CD14-positive monocyte (primary cell): ENCODE results near the gene ERP27. TPM values are rescaled to one million over a fixed set of nuclear protein-coding genes. Genes with fewer than 3 reads are reported as not detected.

Source experiments
- DNase-seq, 3 donors: peaks; one replicate each; pipeline ENCODE4 v3.0.0-alpha.2; 2011 to 2022
- H2AFZ ChIP-seq: 2 replicates; pipeline ENCODE4 v1.6.0; 2012; ENCODE audit warnings: mild to moderate bottlenecking, low read depth, low read length, inconsistent platforms; ENCODE audit not compliant: insufficient read depth, poor library complexity, severe bottlenecking
- H3K27ac ChIP-seq, 2 donors: 1 replicate in 1 of 2; 2 replicates in 1 of 2; pipeline ENCODE4 v1.5.1; 2012 to 2013; ENCODE audit warnings: low read length in 2 of 2, control low read depth in 1 of 2, inconsistent platforms in 1 of 2, low read depth in 1 of 2, mild to moderate bottlenecking in 1 of 2
- H3K27me3 ChIP-seq, 2 donors: one replicate each; pipeline versions ENCODE4 v1.6.0 to v1.6.1; 2011 to 2013; ENCODE audit warnings: low read length in 2 of 2; ENCODE audit not compliant: control insufficient read depth in 2 of 2, insufficient read depth in 2 of 2
- H3K36me3 ChIP-seq, 2 donors: replicated peaks in 1 of 2; 1 replicate in 1 of 2; 2 replicates in 1 of 2; pipeline versions ENCODE4 v1.5.1 to v1.6.1; 2012 to 2013; ENCODE audit warnings: low read length in 2 of 2, control low read depth in 1 of 2, inconsistent platforms in 1 of 2, mild to moderate bottlenecking in 1 of 2; ENCODE audit not compliant: insufficient read depth in 2 of 2, control insufficient read depth in 1 of 2
- H3K4me1 ChIP-seq, 2 donors: 1 replicate in 1 of 2; 2 replicates in 1 of 2; pipeline versions ENCODE4 v1.5.1 to v1.6.1; 2012 to 2013; ENCODE audit warnings: low read length in 2 of 2, control low read depth in 1 of 2, inconsistent platforms in 1 of 2, mild to moderate bottlenecking in 1 of 2, moderate library complexity in 1 of 2; ENCODE audit not compliant: insufficient read depth in 2 of 2, control insufficient read depth in 1 of 2
- H3K4me2 ChIP-seq: replicated peaks from 2 replicates; pipeline ENCODE3; 2012; ENCODE audit warnings: low read length, moderate library complexity, mild to moderate bottlenecking; ENCODE audit not compliant: poor library complexity, severe bottlenecking; ENCODE audit errors: extremely low read depth
- H3K4me3 ChIP-seq, 3 experiments: fragments of 200-600 bp in 1 of 3; sonication (generic) in 1 of 3; replicated peaks in 1 of 3; 1 replicate in 2 of 3; 2 replicates in 1 of 3; pipeline ENCODE4 v1.5.1; 2011 to 2013; ENCODE audit warnings: low read length in 3 of 3, mild to moderate bottlenecking in 3 of 3, control low read depth in 2 of 3, low read depth in 2 of 3, inconsistent platforms in 1 of 3, moderate library complexity in 1 of 3
- H3K79me2 ChIP-seq: 2 replicates; pipeline ENCODE4 v1.6.0; 2012; ENCODE audit warnings: mild to moderate bottlenecking, control low read depth, inconsistent platforms, low read length, moderate library complexity; ENCODE audit not compliant: insufficient read depth
- H3K9ac ChIP-seq: 2 replicates; pipeline ENCODE4 v1.6.0; 2017; ENCODE audit warnings: low read length, mild to moderate bottlenecking; ENCODE audit not compliant: insufficient read depth, poor library complexity, severe bottlenecking
- H3K9me3 ChIP-seq, 2 donors: replicated peaks in 1 of 2; 1 replicate in 1 of 2; 2 replicates in 1 of 2; pipeline versions ENCODE4 v1.5.1 to v1.6.1; 2012 to 2013; ENCODE audit warnings: low read length in 2 of 2, control low read depth in 1 of 2; ENCODE audit not compliant: control insufficient read depth in 1 of 2, insufficient read depth in 1 of 2
- H4K20me1 ChIP-seq: 2 replicates; pipeline ENCODE4 v1.6.0; 2012; ENCODE audit warnings: mild to moderate bottlenecking, low read length, control low read depth, moderate library complexity; ENCODE audit not compliant: insufficient read depth
- H3K27ac Mint-ChIP-seq, 7 donors: one replicate each; pipeline ENCODE4 v1.8.0; 2020; ENCODE audit warnings: mild to moderate bottlenecking in 7 of 7, mixed read lengths in 7 of 7, moderate library complexity in 6 of 7, inconsistent platforms in 2 of 7
- H3K27me3 Mint-ChIP-seq, 3 donors: one replicate each; pipeline ENCODE4 v1.8.0; 2021 to 2022; ENCODE audit warnings: low read depth in 3 of 3, mild to moderate bottlenecking in 3 of 3, mixed read lengths in 3 of 3, moderate library complexity in 3 of 3, inconsistent platforms in 1 of 3
- H3K36me3 Mint-ChIP-seq, 2 donors: one replicate each; pipeline ENCODE4 v1.8.0; 2020; ENCODE audit warnings: mixed read lengths in 2 of 2, inconsistent platforms in 1 of 2, mild to moderate bottlenecking in 1 of 2
- H3K4me1 Mint-ChIP-seq: one replicate; pipeline ENCODE4 v1.8.0; 2020; ENCODE audit warnings: mild to moderate bottlenecking, mixed read lengths
- H3K4me3 Mint-ChIP-seq, 2 donors: one replicate each; pipeline ENCODE4 v1.8.0; 2020; ENCODE audit warnings: mild to moderate bottlenecking in 2 of 2, mixed read lengths in 2 of 2, moderate library complexity in 1 of 2
- H3K9me3 Mint-ChIP-seq, 7 donors: one replicate each; pipeline ENCODE4 v1.8.0; 2020 to 2022; ENCODE audit warnings: mixed read lengths in 7 of 7, mild to moderate bottlenecking in 6 of 7, moderate library complexity in 6 of 7, inconsistent platforms in 2 of 7
- CTCF ChIP-seq: fragments of 200-600 bp; IDR thresholded peaks from one replicate; pipeline ENCODE4 v1.8.0; 2022; ENCODE audit warnings: antibody characterized with exemption, mild to moderate bottlenecking
- WGBS: methylation state at CpG from one replicate; pipeline ENCODE4 v1.1.5; 2013; ENCODE audit warnings: missing lambda C conversion rate; ENCODE audit not compliant: insufficient coverage; 5-methylcytosine and 5-hydroxymethylcytosine counted together
- intact Hi-C, 2 donors: fragments of 100-400 bp; cut with micrococcal nuclease; formaldehyde crosslinking; loops; one replicate each; pipeline versions ENCODE4 v1.15.0 to v1.15.1; 2023
- polyA plus RNA-seq, 3 donors: library from polyadenylated mRNA; depleted of rRNA in 1 of 3; unstranded in 2 of 3; stranded (reverse) in 1 of 3; fragments of 300-500 nt in 2 of 3; fragments of >200 nt in 1 of 3; fragmentation: Illumina TruSeq in 2 of 3; gene quantifications; 1 replicate in 2 of 3; 2 replicates in 1 of 3; pipeline ENCODE4 v1.2.3, GENCODE V29; 2012 to 2021

Gene ERP27
- polyA plus RNA-seq, 3 donors, result 2.5 to 7.2 (median 2.5) TPM

GRCh38 chr12:14885718-14886221, 52.6 kb downstream of the ERP27 start, which contains the start of gene MGP:
TSS of gene MGP (minus strand) at chr12:14885854. CDS start at chr12:14885791, 63 bp downstream.
- peak; percentile 9 to 17 (median 12) for DNase-seq
- H3K9me3 Mint-ChIP-seq, result peaks cover 0 to 4% (median 0%) of the 10 kb centered on the region in 7 donors
- WGBS, result 40% methylated on average over 1 of the region's 6 CpGs
- H3K36me3 ChIP-seq, result no peaks in the 10 kb centered on the region
- no peak for TF ChIP-seq CTCF
- H3K27me3 ChIP-seq, result peaks cover 10 to 23% of the 10 kb centered on the region in 2 donors
- peak within 1 kb of the TSS; percentile 74 for H2AFZ ChIP-seq
- H3K9me3 ChIP-seq, result no peaks in the 10 kb centered on the region
- peaks cover 20 to 23% of the 10 kb centered on the region in 2 donors for H3K4me1 ChIP-seq
- H3K4me1 Mint-ChIP-seq, result peaks cover 26% of the 10 kb centered on the region
- peaks cover 16 to 26% (median 24%) of the 10 kb centered on the region in 3 donors for H3K27me3 Mint-ChIP-seq
- peak within 1 kb of the TSS; percentile 59 to 83 for H3K4me3 Mint-ChIP-seq
- no peak within 1 kb of the TSS for H3K9ac ChIP-seq
- no peaks in the 10 kb centered on the region for H4K20me1 ChIP-seq
- peak within 1 kb of the TSS in 1 of 3 experiments; percentile 51 for H3K4me3 ChIP-seq
- intact Hi-C loops, result no loop called here
- H3K27ac ChIP-seq, result no peak within 1 kb of the TSS
- no peaks in the 10 kb centered on the region for H3K79me2 ChIP-seq
- H3K4me2 ChIP-seq, result peak within 1 kb of the TSS; percentile 61
- H3K27ac Mint-ChIP-seq, result peak within 1 kb of the TSS in 5 of 7 donors; percentile 64 to 87 (median 77)
- no peaks in the 10 kb centered on the region for H3K36me3 Mint-ChIP-seq

GRCh38 chr12:14884458-14884878, 53.9 kb downstream of the ERP27 start:
- Histone ChIP-seq H3K9ac (peak overlapping the region; percentile 15), H3K27me3 (peaks cover 10 to 20% of the 10 kb centered on the region in 2 donors), H3K9me3 (no peaks in the 10 kb centered on the region), H2AFZ (peak overlapping the region; percentile 74), H3K79me2 (no peaks in the 10 kb centered on the region), H4K20me1 (no peaks in the 10 kb centered on the region), H3K4me2 (peak overlapping the region; percentile 61), H3K36me3 (no peaks in the 10 kb centered on the region), H3K4me3 (peak overlapping the region in 2 of 3 experiments; percentile 38 to 51), H3K4me1 (peaks cover 20 to 23% of the 10 kb centered on the region in 2 donors), H3K27ac (no peak overlapping the region)
- Mint-ChIP-seq H3K4me3 (peak overlapping the region; percentile 59 to 83), H3K9me3 (peaks cover 0 to 7% (median 0%) of the 10 kb centered on the region in 7 donors), H3K27me3 (peaks cover 16 to 26% (median 22%) of the 10 kb centered on the region in 3 donors), H3K36me3 (no peaks in the 10 kb centered on the region), H3K27ac (peak overlapping the region; percentile 64 to 87 (median 77)), H3K4me1 (peaks cover 27% of the 10 kb centered on the region)
- intact Hi-C loops, result no loop called here
- TF ChIP-seq CTCF, result no peak
- 0% methylated on average over 4 of the region's 5 CpGs for WGBS
- DNase-seq, result peak; percentile 68 to 75 (median 69)
